Thyroid gland (tissue), 4 donors: ENCODE results near the gene MEX3B. TPM values are rescaled to one million over a fixed set of nuclear protein-coding genes. Genes with fewer than 3 reads are reported as not detected.

Experiments used
- DNase-seq, 2 donors: peaks; one replicate each; pipeline ENCODE4 v3.0.0-alpha.2; 2019
- H3K27ac ChIP-seq, 3 donors: fragments of 200-600 bp; sonication (generic); 1 replicate in 2 of 3; 2 replicates in 1 of 3; pipeline ENCODE4 v1.5.1; 2016 to 2019; ENCODE audit warnings: mild to moderate bottlenecking in 1 of 3, moderate library complexity in 1 of 3
- H3K27me3 ChIP-seq: fragments of 200-600 bp; sonication (generic); one replicate; pipeline ENCODE4 v1.5.1; 2019
- H3K36me3 ChIP-seq, 2 donors: fragments of 200-600 bp; sonication (generic); one replicate each; pipeline ENCODE4 v1.5.1; 2016 to 2019
- H3K4me1 ChIP-seq, 2 donors: fragments of 200-600 bp; sonication (generic); one replicate each; pipeline ENCODE4 v1.5.1; 2017 to 2019
- H3K4me3 ChIP-seq, 3 donors: fragments of 200-600 bp; sonication (generic); replicated peaks in 1 of 3; 1 replicate in 2 of 3; 2 replicates in 1 of 3; pipeline ENCODE4 v1.5.1; 2016; ENCODE audit warnings: mild to moderate bottlenecking in 1 of 3
- H3K9me3 ChIP-seq: fragments of 200-600 bp; sonication (generic); one replicate; pipeline ENCODE4 v1.5.1; 2017
- CTCF ChIP-seq, 6 experiments: fragments of 200-600 bp in 3 of 6; fragments of 450-650 bp in 3 of 6; sonication (generic) in 3 of 6; IDR thresholded peaks; one replicate each; pipeline ENCODE4 v1.5.1; 2016 to 2019; ENCODE audit warnings: antibody characterized with exemption in 6 of 6, mild to moderate bottlenecking in 2 of 6, inconsistent platforms in 1 of 6, moderate library complexity in 1 of 6
- POLR2A ChIP-seq, 2 donors: fragments of 450-650 bp; IDR thresholded peaks; one replicate each; pipeline ENCODE4 v1.6.1; 2017; ENCODE audit warnings: antibody characterized with exemption in 2 of 2, mild to moderate bottlenecking in 2 of 2, moderate library complexity in 1 of 2
- WGBS, 2 donors: methylation state at CpG; one replicate each; pipeline ENCODE4 v1.1.5; 2017; 5-methylcytosine and 5-hydroxymethylcytosine counted together
- intact Hi-C: fragments of 100-400 bp; cut with DNase I; formaldehyde crosslinking; loops from one replicate; pipeline ENCODE4 v1.15.1; 2023
- total RNA-seq, 4 donors: library from RNA; depleted of rRNA; stranded (reverse); fragments of >200 nt; gene quantifications; one replicate each; pipeline ENCODE4 v1.2.3, GENCODE V29; 2016

Gene MEX3B
- total RNA-seq, 4 donors from 2014 or later: 0.73 to 1.8 (median 1.1) TPM

GRCh38 chr15:82072926-82073537 lies 27.2 kb upstream of the MEX3B start:
- no peaks in the 10 kb centered on the region for H3K4me1 ChIP-seq
- intact Hi-C loops: no loop called here
- no peaks in the 10 kb centered on the region for H3K27me3 ChIP-seq
- no peaks in the 10 kb centered on the region for H3K9me3 ChIP-seq
- H3K27ac ChIP-seq: no peak overlapping the region
- TF ChIP-seq POLR2A (IDR thresholded peaks at IDR 0.05) (no peak), CTCF (IDR thresholded peaks at IDR 0.05) (no peak)
- WGBS, 2 donors: 91 to 100% methylated on average over 1 to 4 of the region's 5 CpGs
- no peaks in the 10 kb centered on the region for H3K36me3 ChIP-seq
- DNase-seq: no peak
- no peak overlapping the region for H3K4me3 ChIP-seq

- TF ChIP-seq POLR2A (IDR thresholded peaks at IDR 0.05) (no peak), CTCF (IDR thresholded peaks at IDR 0.05) (no peak)
- 75 to 78% methylated on average over 4 of the region's 4 CpGs for WGBS, 2 donors
- intact Hi-C loops: no loop called here
- DNase-seq: no peak
- no peaks in the 10 kb centered on the region for H3K4me1 ChIP-seq
- no peak overlapping the region for H3K27ac ChIP-seq
- no peaks in the 10 kb centered on the region for H3K36me3 ChIP-seq
- H3K9me3 ChIP-seq: no peaks in the 10 kb centered on the region
- no peaks in the 10 kb centered on the region for H3K27me3 ChIP-seq
- no peak overlapping the region for H3K4me3 ChIP-seq
Observed at GRCh38 chr15:82066455-82066854, 20.6 kb upstream of the MEX3B start.

GRCh38 chr15:82064824-82065223 lies 19.0 kb upstream of the MEX3B start:
- intact Hi-C loops: no loop called here
- Histone ChIP-seq H3K36me3 (no peaks in the 10 kb centered on the region), H3K27ac (no peak overlapping the region), H3K4me3 (no peak overlapping the region), H3K9me3 (no peaks in the 10 kb centered on the region), H3K27me3 (no peaks in the 10 kb centered on the region), H3K4me1 (no peaks in the 10 kb centered on the region)
- no peak for DNase-seq
- no peak for TF ChIP-seq POLR2A (IDR thresholded peaks at IDR 0.05)
- no peak for TF ChIP-seq CTCF (IDR thresholded peaks at IDR 0.05)
- 84 to 85% methylated on average over 5 of the region's 5 CpGs for WGBS, 2 donors

GRCh38 chr15:82062479-82063454 lies 16.9 kb upstream of the MEX3B start:
- WGBS, 2 donors: 23 to 28% methylated on average over 20 of the region's 20 CpGs
- Histone ChIP-seq H3K4me1 (no peaks in the 10 kb centered on the region), H3K9me3 (no peaks in the 10 kb centered on the region), H3K27ac (no peak overlapping the region), H3K4me3 (no peak overlapping the region), H3K36me3 (no peaks in the 10 kb centered on the region), H3K27me3 (no peaks in the 10 kb centered on the region)
- no peak for DNase-seq
- TF ChIP-seq POLR2A (IDR thresholded peaks at IDR 0.05) (no peak), CTCF (IDR thresholded peaks at IDR 0.05) (no peak)
- intact Hi-C loops: no loop called here

- Histone ChIP-seq H3K27ac (no peak overlapping the region), H3K36me3 (no peaks in the 10 kb centered on the region), H3K27me3 (no peaks in the 10 kb centered on the region), H3K4me3 (no peak overlapping the region), H3K4me1 (no peaks in the 10 kb centered on the region), H3K9me3 (no peaks in the 10 kb centered on the region)
- intact Hi-C loops: no loop called here
- DNase-seq: no peak
- TF ChIP-seq CTCF (IDR thresholded peaks at IDR 0.05): no peak
- TF ChIP-seq POLR2A (IDR thresholded peaks at IDR 0.05): no peak
- 88 to 90% methylated on average over 5 of the region's 5 CpGs for WGBS, 2 donors
Observed at GRCh38 chr15:82060817-82061216, 15.0 kb upstream of the MEX3B start.
